Skin epidermis (tissue), 12 donors: Measurements from ENCODE around the gene MEIKIN.

Source experiments
- H3K27ac ChIP-seq, 21 experiments: fragments of 200-600 bp; sonication (generic) in 11 of 21; one replicate each; pipeline ENCODE4 v1.5.0; 2020; ENCODE audit warnings: mild to moderate bottlenecking in 3 of 21, inconsistent platforms in 2 of 21, moderate library complexity in 2 of 21
- H3K4me3 ChIP-seq, 7 experiments: fragments of 200-600 bp; sonication (generic) in 2 of 7; one replicate each; pipeline ENCODE4 v1.5.0; 2020; ENCODE audit warnings: inconsistent platforms in 2 of 7, mild to moderate bottlenecking in 2 of 7, moderate library complexity in 1 of 7

The MEIKIN gene

GRCh38 chr5:131945551-131946168 is at the start of gene MEIKIN:
TSS of gene MEIKIN (minus strand) at chr5:131945663. CDS start at chr5:131945505, 158 bp downstream.
- Histone ChIP-seq H3K27ac (no peak within 1 kb of the TSS), H3K4me3 (no peak within 1 kb of the TSS)

- Histone ChIP-seq H3K4me3 (no peak overlapping the region), H3K27ac (no peak overlapping the region)
These were observed 49.2 kb upstream of the MEIKIN start for GRCh38 chr5:131994533-131995226.

- Histone ChIP-seq H3K4me3 (no peak overlapping the region), H3K27ac (no peak overlapping the region)
These were observed 48.6 kb upstream of the MEIKIN start for GRCh38 chr5:131994090-131994489.

GRCh38 chr5:131993676-131994075 is 48.2 kb upstream of the MEIKIN start:
- no peak overlapping the region for H3K27ac ChIP-seq
- H3K4me3 ChIP-seq: no peak overlapping the region

GRCh38 chr5:131992370-131992769 is 46.9 kb upstream of the MEIKIN start:
- Histone ChIP-seq H3K4me3 (no peak overlapping the region), H3K27ac (no peak overlapping the region)

GRCh38 chr5:131991593-131992324 is 46.3 kb upstream of the MEIKIN start:
- no peak overlapping the region for H3K4me3 ChIP-seq
- H3K27ac ChIP-seq: no peak overlapping the region

- H3K4me3 ChIP-seq: no peak overlapping the region
These were observed 45.3 kb upstream of the MEIKIN start for GRCh38 chr5:131990716-131991115.

GRCh38 chr5:131988601-131989000 is 43.1 kb upstream of the MEIKIN start:
- H3K27ac ChIP-seq: no peak overlapping the region
- no peak overlapping the region for H3K4me3 ChIP-seq

More at GRCh38 chr5:131990716-131991115, 45.3 kb upstream of the MEIKIN start:
- H3K27ac ChIP-seq: no peak overlapping the region

- H3K27ac ChIP-seq: no peak overlapping the region
- no peak overlapping the region for H3K4me3 ChIP-seq
These were observed 41.8 kb upstream of the MEIKIN start for GRCh38 chr5:131987251-131987650.

GRCh38 chr5:131986161-131986912 is 40.9 kb upstream of the MEIKIN start:
- H3K27ac ChIP-seq: no peak overlapping the region
- no peak overlapping the region for H3K4me3 ChIP-seq

- no peak overlapping the region for H3K27ac ChIP-seq
- no peak overlapping the region for H3K4me3 ChIP-seq
These were observed 39.6 kb upstream of the MEIKIN start for GRCh38 chr5:131984956-131985665.

GRCh38 chr5:131983244-131983771 is 37.8 kb upstream of the MEIKIN start:
- H3K4me3 ChIP-seq: no peak overlapping the region
- H3K27ac ChIP-seq: peak overlapping the region in 2 of 21 experiments; percentile 14 to 27

- Histone ChIP-seq H3K27ac (no peak overlapping the region), H3K4me3 (no peak overlapping the region)
These were observed 36.1 kb upstream of the MEIKIN start for GRCh38 chr5:131981516-131981915.

GRCh38 chr5:131980696-131981095 is 35.2 kb upstream of the MEIKIN start:
- Histone ChIP-seq H3K27ac (no peak overlapping the region), H3K4me3 (no peak overlapping the region)

- Histone ChIP-seq H3K27ac (no peak overlapping the region), H3K4me3 (no peak overlapping the region)
These were observed 34.4 kb upstream of the MEIKIN start for GRCh38 chr5:131979816-131980215.

- Histone ChIP-seq H3K27ac (no peak overlapping the region), H3K4me3 (no peak overlapping the region)
These were observed 31.7 kb upstream of the MEIKIN start for GRCh38 chr5:131977212-131977604.

- H3K27ac ChIP-seq: no peak overlapping the region
These were observed 31.1 kb upstream of the MEIKIN start for GRCh38 chr5:131976414-131977211.

GRCh38 chr5:131974956-131975726 is 29.7 kb upstream of the MEIKIN start:
- no peak overlapping the region for H3K4me3 ChIP-seq
- peak overlapping the region in 7 of 21 experiments; percentile 19 to 79 (median 47) for H3K27ac ChIP-seq

More at GRCh38 chr5:131976414-131977211, 31.1 kb upstream of the MEIKIN start:
- no peak overlapping the region for H3K4me3 ChIP-seq
